Measurements from ENCODE around the gene PAQR4.

DNA sequence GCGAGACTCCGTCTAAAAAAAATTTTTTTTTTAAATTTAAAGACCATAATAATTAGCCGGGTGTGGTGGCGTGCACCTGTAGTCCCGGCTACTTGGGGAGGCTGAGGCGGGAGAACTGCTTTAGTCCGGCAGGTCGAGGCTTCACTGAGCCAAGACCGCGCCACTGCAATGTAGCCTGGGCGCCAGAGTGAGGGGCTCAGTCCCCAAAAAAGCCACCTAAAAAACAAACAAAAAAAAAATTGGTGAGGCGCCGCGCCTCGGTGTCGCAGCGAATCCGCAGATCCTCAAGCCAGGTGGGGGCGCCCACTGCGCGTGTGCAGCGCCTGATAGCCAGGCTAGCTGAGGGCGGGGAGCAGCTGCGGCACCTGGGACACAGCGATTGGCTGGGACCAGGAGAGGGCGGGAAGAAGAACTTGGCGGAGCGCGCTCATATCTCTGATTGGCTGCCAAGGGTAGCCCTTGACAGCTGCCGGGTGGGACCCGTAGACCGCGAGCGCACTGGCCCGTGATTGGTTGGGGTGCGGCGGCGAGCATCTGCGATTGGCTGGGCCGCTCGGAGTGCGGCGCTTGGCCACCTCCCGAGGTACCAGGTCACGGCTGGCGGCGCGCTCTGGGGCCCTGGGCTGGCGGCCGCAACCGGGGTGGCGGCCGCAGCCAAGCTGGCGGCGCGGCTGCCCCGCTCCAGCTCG is 34.6 kb downstream of the PAQR4 start:
- TF ChIP-seq POLR2A (IDR thresholded peaks at IDR 0.05) = no peak
- TF ChIP-seq, protein P1, sequence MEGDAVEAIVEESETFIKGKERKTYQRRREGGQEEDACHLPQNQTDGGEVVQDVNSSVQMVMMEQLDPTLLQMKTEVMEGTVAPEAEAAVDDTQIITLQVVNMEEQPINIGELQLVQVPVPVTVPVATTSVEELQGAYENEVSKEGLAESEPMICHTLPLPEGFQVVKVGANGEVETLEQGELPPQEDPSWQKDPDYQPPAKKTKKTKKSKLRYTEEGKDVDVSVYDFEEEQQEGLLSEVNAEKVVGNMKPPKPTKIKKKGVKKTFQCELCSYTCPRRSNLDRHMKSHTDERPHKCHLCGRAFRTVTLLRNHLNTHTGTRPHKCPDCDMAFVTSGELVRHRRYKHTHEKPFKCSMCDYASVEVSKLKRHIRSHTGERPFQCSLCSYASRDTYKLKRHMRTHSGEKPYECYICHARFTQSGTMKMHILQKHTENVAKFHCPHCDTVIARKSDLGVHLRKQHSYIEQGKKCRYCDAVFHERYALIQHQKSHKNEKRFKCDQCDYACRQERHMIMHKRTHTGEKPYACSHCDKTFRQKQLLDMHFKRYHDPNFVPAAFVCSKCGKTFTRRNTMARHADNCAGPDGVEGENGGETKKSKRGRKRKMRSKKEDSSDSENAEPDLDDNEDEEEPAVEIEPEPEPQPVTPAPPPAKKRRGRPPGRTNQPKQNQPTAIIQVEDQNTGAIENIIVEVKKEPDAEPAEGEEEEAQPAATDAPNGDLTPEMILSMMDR (IDR thresholded peaks at IDR 0.05) = peak in 3 of 4 experiments; percentile 38 to 82 (median 52)

Measured in gastroesophageal sphincter (tissue), 3 donors.